COLO668 (cell line): ENCODE results near the gene HDAC10.
"Not testable (repeated sequence)": the region's sequence is repeated elsewhere in the genome, so short reads cannot be mapped to it uniquely, and the experiment has no call there.

Source experiments
- DNase-seq: peaks from one replicate; lab custom pipeline; 2025; ENCODE audit not compliant: unreplicated experiment; lab: John Stamatoyannopoulos, UW

HDAC10 gene

GRCh38 chr22:50286275-50286674 lies 35.2 kb upstream of the HDAC10 start:
- no peak for DNase-seq

GRCh38 chr22:50285568-50286229 lies 34.6 kb upstream of the HDAC10 start:
- no peak for DNase-seq

GRCh38 chr22:50284479-50284878 lies 33.4 kb upstream of the HDAC10 start:
- no peak for DNase-seq

DNA sequence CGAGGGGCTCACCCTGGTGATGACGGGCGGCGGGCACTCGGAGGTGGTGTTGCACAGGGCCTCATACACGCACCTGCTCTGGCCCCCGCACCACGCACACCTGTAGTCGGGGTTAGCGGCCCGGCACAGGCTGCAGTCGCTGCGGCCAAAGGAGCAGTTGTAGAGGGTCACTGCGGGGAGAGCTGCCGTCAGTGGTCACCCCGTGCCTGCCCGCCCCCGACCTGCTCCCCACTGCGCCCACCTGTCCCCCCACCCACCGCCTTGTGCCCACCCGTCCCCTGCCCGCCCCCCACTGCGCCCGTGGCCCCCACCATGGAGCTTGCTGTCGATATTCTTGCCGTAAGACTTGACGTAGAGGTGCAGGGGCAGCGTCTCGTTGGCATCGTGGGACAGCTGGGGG lies 32.8 kb upstream of the HDAC10 start:
- DNase-seq, result no peak

DNA sequence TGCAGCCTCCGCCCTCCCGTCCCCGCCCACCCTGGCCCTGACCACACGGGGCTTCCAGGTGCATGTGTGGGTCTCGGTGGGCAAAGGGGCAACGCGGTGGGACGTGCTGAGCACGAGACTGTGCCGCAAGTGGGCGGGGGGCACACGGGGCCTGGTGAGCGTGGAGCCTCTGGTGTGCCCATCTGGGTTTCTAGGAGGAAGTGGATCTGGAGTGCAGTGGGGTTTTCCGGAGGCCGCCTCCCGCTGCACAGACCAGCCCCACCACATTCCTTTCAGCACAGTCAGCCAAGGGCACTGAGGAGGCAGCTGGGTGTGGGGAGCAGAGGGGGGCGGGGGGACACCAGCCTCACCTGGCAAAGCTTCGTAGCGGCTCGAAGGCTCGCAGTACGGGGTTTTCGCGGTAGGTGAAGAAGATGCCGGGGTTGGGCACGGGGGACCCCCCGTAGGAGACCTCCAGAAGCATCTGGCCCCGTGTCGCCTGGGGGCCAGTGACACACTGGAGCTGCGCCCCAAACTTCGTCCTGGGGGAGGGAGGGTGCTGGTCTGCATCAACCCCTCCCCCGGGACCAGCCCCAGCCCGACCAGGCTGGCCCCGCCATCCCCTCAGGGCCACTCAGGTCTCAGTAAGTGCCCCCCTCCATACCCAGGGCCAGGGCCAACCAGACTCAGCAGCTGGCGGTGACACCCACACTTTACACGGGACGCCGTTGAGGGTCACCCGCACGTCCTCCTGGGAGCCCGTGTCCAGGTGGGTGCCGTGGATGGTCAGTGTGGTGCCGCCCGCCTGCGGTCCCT lies 31.5 kb upstream of the HDAC10 start:
- peak; percentile 29 for DNase-seq

GRCh38 chr22:50281957-50282356 lies 30.9 kb upstream of the HDAC10 start:
- DNase-seq, result no peak

DNA sequence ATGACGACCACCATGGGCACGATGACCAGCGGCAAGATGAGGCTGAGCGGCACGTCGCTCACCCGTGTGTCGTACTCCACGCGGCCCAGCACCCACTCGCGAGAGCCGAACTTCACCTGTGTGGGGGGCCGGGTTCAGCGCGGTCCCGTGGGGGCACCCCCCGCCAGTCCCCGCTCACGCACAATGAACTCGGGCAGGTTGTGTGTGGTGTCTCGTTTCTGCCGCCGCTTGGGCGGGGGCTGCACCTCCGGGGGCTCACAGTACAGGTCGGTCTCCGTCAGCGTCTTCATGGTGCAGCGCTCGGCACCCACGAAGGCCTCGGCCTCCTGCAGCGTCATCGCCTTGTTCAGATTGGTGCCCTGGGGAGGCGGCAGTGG lies 30.3 kb upstream of the HDAC10 start:
- no peak for DNase-seq

- DNase-seq, result no peak
Observed at GRCh38 chr22:50280708-50281383, 29.8 kb upstream of the HDAC10 start.

GRCh38 chr22:50280022-50280707 lies 29.1 kb upstream of the HDAC10 start:
- DNase-seq, result no peak

- no peak for DNase-seq
Observed at GRCh38 chr22:50278956-50279619, 28.0 kb upstream of the HDAC10 start.

- DNase-seq, result no peak
Observed at GRCh38 chr22:50278461-50278860, 27.4 kb upstream of the HDAC10 start.

GRCh38 chr22:50277761-50278160 lies 26.7 kb upstream of the HDAC10 start:
- peak; percentile 5 for DNase-seq

DNA sequence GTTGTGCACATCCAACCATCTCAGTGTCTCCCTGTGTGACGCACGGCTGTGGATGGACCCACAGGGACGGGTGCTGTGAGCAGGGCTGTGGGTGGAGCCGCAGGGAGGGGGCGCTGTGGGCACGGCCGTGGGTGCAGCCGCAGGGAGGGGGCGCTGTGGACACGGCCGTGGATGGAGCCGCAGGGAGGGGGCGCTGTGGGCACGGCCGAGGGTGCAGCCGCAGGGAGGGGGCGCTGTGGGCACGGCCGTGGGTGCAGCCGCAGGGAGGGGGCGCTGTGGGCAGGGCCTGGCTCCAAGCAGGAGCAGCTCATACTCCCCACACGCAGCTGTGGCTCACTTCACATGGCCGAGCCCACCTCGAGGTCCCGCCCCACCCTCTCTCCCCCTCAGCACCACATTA lies 25.1 kb upstream of the HDAC10 start:
- DNase-seq, result peak; percentile 48

- no peak for DNase-seq
Observed at GRCh38 chr22:50275181-50276055, 24.4 kb upstream of the HDAC10 start.

DNA sequence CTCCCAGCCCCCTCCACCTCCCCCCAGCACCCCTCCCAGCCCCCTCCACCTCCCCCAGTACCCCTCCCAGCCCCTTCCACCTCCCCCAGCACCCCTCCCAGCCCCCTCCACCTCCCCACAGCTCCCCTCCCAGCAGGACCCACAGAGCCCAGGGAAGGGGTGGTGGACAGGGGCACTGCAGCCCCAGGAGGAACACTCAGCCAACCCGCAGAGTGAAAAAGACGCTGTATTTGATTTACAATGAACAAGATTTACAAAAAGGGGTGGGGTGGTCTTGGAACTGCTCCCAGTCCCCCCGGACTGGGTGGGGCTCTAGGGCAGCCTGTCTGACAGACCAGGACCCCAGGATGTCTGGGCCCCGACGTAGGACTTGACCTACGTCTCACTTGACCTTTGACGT lies 23.7 kb upstream of the HDAC10 start:
- no peak for DNase-seq

DNA sequence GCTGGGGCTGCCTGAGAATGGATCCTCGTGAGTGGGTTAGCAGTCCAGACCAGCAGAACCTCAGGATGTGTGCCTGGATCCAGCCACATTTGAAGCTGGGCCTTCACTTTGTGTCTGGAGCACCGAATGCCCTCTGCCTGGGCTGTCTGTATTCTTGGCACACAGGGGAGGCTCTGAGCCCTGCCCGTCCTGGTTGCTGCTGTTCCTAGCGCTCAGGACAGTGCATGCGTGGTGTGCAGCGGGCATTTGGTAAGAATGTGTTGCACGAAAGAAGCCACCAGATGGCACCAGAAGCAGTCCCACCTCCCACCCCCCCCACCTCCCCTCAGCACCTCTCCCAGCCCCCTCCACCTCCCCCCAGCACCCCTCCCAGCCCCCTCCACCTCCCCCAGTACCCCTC lies 23.2 kb upstream of the HDAC10 start:
- peak; percentile 46 for DNase-seq

DNA sequence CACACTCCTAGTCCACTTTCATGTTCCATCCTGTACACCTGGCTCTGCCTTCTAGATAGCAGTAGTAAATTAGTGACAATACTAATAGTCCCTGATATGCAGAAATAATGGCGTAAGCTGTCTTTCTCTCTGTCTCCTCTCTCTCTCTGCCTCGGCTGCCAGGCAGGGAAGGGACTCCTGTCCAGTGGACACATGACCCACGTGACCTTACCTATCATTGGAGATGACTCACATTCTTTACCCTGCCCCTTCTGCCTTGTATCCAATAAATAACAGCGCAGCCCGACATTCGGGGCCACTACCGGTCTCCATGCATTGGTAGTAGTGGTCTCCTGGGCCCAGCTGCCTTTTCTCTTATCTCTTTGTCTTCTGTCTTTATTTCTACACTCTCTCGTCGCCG lies 22.7 kb upstream of the HDAC10 start:
- DNase-seq, result not testable (repeated sequence)

DNA sequence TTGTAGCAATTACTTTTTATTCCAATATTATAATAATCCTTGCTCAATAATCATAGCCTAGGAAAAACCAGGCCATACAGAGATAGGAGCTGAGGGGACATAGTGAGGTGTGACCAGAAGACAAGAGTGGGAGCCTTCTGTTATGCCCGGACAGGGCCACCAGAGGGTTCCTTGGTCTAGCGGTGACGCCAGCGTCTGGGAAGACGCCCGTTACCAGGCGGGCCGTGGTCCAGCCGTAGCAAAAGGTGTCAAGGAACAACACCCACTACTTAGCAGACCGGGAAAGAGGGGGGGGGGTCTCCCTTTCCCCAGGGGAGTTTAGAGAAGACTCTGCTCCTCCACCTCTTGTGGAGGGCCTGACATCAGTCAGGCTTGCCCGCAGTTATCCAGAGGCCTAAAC lies 22.3 kb upstream of the HDAC10 start:
- not testable (repeated sequence) for DNase-seq

- peak; percentile 11 for DNase-seq
Observed at GRCh38 chr22:50272044-50272802, 21.2 kb upstream of the HDAC10 start.
